Activated CD8-positive, alpha-beta memory T cell treated with anti-CD3 and anti-CD28 coated beads for 4 hours (primary cell): ENCODE measurements around the gene MYL9.
A peak's percentile ranks its signal among the peaks of the same experiment; 100 is the strongest.
"Not testable (repeated sequence)": the region's sequence is repeated elsewhere in the genome, so short reads cannot be mapped to it uniquely, and the experiment has no call there.

ENCODE experiments used
- DNase-seq, 2 donors: peaks; one replicate each; pipeline ENCODE4 v3.0.0-alpha.2; 2020; ENCODE audit warnings: low read depth in 2 of 2

Gene MYL9

GRCh38 chr20:36541227-36541767 lies at the start of gene MYL9:
TSS of gene MYL9 (plus strand) at chr20:36541519. CDS start at chr20:36544885, 3,366 bp downstream.
- DNase-seq = no peak

- peak; percentile 16 to 21 for DNase-seq
These were observed 49.3 kb upstream of the MYL9 start for GRCh38 chr20:36491901-36492617.

GRCh38 chr20:36493051-36493800 lies 48.1 kb upstream of the MYL9 start:
- DNase-seq = no peak

GRCh38 chr20:36493801-36494114 lies 47.6 kb upstream of the MYL9 start:
- no peak for DNase-seq

- no peak for DNase-seq
These were observed 44.3 kb upstream of the MYL9 start for GRCh38 chr20:36496707-36497669.

GRCh38 chr20:36497856-36498255 lies 43.5 kb upstream of the MYL9 start:
- DNase-seq = no peak

GRCh38 chr20:36498386-36499179 lies 42.7 kb upstream of the MYL9 start:
- no peak for DNase-seq

GRCh38 chr20:36499211-36499610 lies 42.1 kb upstream of the MYL9 start:
- DNase-seq = no peak

GRCh38 chr20:36499723-36500501 lies 41.4 kb upstream of the MYL9 start:
- no peak for DNase-seq

- no peak for DNase-seq
These were observed 39.8 kb upstream of the MYL9 start for GRCh38 chr20:36501367-36502006.

GRCh38 chr20:36504295-36504694 lies 37.0 kb upstream of the MYL9 start:
- no peak for DNase-seq

GRCh38 chr20:36506253-36506652 lies 35.1 kb upstream of the MYL9 start:
- DNase-seq = no peak

- DNase-seq = no peak
These were observed 33.6 kb upstream of the MYL9 start for GRCh38 chr20:36507746-36508145.

GRCh38 chr20:36519012-36519719 lies 22.2 kb upstream of the MYL9 start:
- no peak for DNase-seq

GRCh38 chr20:36519944-36520343 lies 21.4 kb upstream of the MYL9 start:
- no peak for DNase-seq

GRCh38 chr20:36521526-36521925 lies 19.8 kb upstream of the MYL9 start:
- DNase-seq = no peak

GRCh38 chr20:36522412-36522811 lies 18.9 kb upstream of the MYL9 start:
- DNase-seq = not testable (repeated sequence)

- no peak for DNase-seq
These were observed 18.0 kb upstream of the MYL9 start for GRCh38 chr20:36523341-36523740.
